Bronchial epithelial cell (primary cell): Measurements from ENCODE around the gene HBP1. TPM values are rescaled to one million over a fixed set of nuclear protein-coding genes. Genes with fewer than 3 reads are reported as not detected.

Experiments used
- DNase-seq: peaks from one replicate; pipeline ENCODE4 v3.0.0-alpha.2; 2010; ENCODE audit warnings: low read depth
- FAIRE-seq: peaks from 2 replicates; lab custom pipeline; 2011; peaks lifted over from hg19 to GRCh38; lab: Jason Lieb, UNC
- H3K27me3 ChIP-seq: 2 replicates; pipeline ENCODE4 v1.5.1; 2011; ENCODE audit warnings: low read length; ENCODE audit not compliant: control insufficient read depth, insufficient read depth
- H3K36me3 ChIP-seq: 2 replicates; pipeline ENCODE4 v1.5.1; 2011; ENCODE audit warnings: low read length; ENCODE audit not compliant: control insufficient read depth, insufficient read depth
- H3K4me3 ChIP-seq: 2 replicates; pipeline ENCODE4 v1.5.1; 2011; ENCODE audit warnings: mild to moderate bottlenecking, low read depth, low read length, control low read depth
- total RNA-seq: library from RNA; depleted of rRNA; stranded (reverse); fragments of >200 nt; gene quantifications from 2 replicates; pipeline ENCODE4 v1.2.1, GENCODE V29; 2014
- TF ChIP-seq, protein P1 (sequence below): IDR thresholded peaks from 2 replicates; pipeline ENCODE4 v1.5.1; 2011; ENCODE audit warnings: mild to moderate bottlenecking, moderate library complexity, low read length, control low read depth, inconsistent platforms; ENCODE audit not compliant: insufficient read depth, severe bottlenecking

HBP1 gene
- total RNA-seq, 1 donor from 2014 or later = 69.5 TPM

DNA sequence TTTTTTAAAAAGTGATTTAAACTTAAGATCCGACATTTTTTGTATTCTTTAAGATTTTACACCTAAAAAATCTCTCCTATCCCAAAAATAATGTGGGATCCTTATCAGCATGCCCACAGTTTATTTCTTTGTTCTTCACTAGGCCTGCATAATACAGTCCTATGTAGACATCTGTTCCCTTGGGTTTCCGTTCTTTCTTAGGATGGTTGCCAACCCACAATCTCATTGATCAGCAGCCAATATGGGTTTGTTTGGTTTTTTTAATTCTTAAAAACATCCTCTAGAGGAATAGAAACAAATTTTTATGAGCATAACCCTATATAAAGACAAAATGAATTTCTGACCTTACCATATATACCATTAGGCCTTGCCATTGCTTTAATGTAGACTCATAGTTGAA lies 8.4 kb upstream of the HBP1 start:
- Histone ChIP-seq H3K36me3 (no peaks in the 10 kb centered on the region), H3K4me3 (no peak overlapping the region), H3K27me3 (no peaks in the 10 kb centered on the region)
- FAIRE-seq = no peak
- TF ChIP-seq, protein P1, sequence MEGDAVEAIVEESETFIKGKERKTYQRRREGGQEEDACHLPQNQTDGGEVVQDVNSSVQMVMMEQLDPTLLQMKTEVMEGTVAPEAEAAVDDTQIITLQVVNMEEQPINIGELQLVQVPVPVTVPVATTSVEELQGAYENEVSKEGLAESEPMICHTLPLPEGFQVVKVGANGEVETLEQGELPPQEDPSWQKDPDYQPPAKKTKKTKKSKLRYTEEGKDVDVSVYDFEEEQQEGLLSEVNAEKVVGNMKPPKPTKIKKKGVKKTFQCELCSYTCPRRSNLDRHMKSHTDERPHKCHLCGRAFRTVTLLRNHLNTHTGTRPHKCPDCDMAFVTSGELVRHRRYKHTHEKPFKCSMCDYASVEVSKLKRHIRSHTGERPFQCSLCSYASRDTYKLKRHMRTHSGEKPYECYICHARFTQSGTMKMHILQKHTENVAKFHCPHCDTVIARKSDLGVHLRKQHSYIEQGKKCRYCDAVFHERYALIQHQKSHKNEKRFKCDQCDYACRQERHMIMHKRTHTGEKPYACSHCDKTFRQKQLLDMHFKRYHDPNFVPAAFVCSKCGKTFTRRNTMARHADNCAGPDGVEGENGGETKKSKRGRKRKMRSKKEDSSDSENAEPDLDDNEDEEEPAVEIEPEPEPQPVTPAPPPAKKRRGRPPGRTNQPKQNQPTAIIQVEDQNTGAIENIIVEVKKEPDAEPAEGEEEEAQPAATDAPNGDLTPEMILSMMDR = no peak
- no peak for DNase-seq

DNA sequence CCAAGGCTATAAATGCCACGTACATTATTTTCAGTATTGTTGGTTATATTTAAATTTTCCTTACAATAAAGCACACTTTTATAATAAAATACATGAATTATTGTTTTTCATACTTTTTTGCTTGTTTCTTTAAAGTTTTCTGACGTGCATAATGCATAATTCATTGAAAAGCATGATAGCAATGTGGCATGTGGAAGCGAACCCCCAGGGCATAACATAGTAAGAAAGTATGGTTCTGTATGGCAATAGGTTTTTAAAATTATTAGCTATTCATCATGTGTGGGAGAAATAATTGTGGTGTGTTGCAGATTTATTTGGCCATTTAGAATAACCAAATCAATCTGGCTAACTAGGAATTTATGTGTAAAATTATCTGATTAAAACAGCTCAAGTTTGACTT lies 7.4 kb upstream of the HBP1 start:
- Histone ChIP-seq H3K4me3 (no peak overlapping the region), H3K27me3 (no peaks in the 10 kb centered on the region), H3K36me3 (no peaks in the 10 kb centered on the region)
- no peak for DNase-seq
- no peak for FAIRE-seq
- TF ChIP-seq, protein P1 = no peak

DNA sequence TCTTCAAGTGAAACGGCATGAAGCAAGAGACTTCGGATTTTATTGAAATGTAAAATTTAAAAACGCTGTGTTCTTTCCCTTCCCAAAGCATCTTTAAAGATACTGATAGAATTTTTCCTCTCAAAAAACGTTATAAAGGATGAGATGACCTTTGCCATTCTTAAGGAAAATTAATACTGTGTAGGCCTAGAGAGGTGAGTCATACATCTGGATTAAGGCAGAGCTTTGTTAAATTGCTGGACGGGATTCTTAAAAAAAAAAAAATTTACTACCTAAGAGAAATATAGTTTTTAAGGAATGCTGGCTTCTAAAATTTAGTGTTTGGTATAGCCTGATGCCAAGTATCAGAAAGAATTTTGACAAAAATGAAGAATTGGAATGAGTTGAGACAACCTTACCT lies 6.3 kb upstream of the HBP1 start:
- Histone ChIP-seq H3K27me3 (no peaks in the 10 kb centered on the region), H3K36me3 (no peaks in the 10 kb centered on the region), H3K4me3 (no peak overlapping the region)
- TF ChIP-seq, protein P1 = no peak
- DNase-seq = no peak
- FAIRE-seq = no peak

DNA sequence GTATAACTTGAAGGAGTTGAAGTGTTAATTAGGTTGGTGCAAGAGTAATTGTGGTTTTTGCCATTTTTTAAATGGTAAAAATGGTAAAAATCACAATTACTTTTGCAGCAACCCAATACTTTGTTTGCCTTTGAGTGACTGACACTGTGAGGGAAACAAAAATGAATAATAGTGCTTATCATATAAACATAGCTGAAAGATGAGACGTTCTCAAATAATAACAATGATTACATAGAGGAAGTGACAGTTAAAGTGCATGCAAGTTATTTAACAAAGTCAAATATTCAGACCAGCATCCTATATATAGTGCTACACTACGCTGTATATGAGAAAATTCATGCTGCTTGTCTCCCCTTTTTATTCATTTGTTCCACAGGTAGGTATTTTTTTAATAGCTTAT lies 4.7 kb upstream of the HBP1 start:
- no peak for FAIRE-seq

DNA sequence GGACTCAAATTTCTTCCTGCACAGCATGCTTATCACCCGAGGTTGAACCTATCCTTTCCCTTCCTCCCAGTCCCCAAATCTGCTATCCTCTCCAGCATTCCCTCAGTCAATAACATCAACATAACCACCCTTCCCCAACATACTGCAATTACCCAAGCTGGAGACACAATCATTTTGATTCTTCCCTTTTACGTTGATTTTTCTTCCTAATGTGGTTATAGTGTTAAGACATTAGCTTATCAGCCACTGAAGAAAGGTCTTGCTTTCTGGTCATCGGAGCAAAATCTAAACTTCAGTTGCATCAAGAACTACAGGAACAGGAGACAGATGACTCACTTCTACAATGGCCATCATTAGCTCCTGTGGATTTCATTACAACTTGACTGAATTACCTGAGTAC lies 3.5 kb upstream of the HBP1 start:
- Histone ChIP-seq H3K4me3 (no peak overlapping the region), H3K36me3 (no peaks in the 10 kb centered on the region), H3K27me3 (no peaks in the 10 kb centered on the region)
- TF ChIP-seq, protein P1 = no peak
- DNase-seq = no peak
- no peak for FAIRE-seq

More for the DNA sequence above, 4.7 kb upstream of the HBP1 start:
- peak; percentile 37 for DNase-seq
- Histone ChIP-seq H3K27me3 (no peaks in the 10 kb centered on the region), H3K4me3 (no peak overlapping the region), H3K36me3 (no peaks in the 10 kb centered on the region)
- TF ChIP-seq, protein P1 = no peak

DNA sequence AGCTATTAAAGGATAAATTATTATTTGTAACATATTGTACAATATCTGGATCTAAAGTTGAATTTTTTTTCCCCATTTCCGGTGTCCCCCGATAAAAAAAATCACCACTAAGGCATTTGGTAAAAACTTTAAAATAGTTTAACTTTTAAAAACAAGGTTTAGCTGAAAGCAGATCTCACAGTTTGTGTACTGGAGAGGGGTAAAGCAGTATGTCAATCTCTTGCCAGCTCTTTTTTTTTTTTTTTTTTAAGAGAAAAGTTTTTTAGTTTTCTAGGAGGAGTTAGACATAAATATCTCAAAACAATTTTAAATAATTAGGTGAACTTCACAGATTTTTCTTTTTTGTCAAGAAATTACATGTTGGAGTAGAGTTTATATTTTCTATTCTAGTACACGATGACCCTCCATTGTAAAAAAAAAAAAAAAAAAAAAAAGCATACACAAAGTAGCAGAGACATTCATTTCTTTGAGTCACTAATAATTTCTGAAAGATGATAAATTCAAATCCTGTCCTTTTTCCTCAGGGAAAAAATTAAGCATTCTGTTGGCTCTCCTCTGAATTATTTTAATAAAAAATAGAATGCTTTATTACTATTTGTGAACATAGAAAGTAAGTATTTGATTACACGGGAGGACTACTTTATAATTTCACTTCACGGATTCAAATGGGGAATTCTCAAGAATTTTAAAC lies 1.9 kb upstream of the HBP1 start:
- Histone ChIP-seq H3K27me3 (no peaks in the 10 kb centered on the region), H3K36me3 (no peaks in the 10 kb centered on the region), H3K4me3 (peak overlapping the region; percentile 36)
- TF ChIP-seq, protein P1 = no peak
- FAIRE-seq (no peak), DNase-seq (no peak)
